Measurements from ENCODE around the gene KCTD16.

Gene KCTD16

DNA sequence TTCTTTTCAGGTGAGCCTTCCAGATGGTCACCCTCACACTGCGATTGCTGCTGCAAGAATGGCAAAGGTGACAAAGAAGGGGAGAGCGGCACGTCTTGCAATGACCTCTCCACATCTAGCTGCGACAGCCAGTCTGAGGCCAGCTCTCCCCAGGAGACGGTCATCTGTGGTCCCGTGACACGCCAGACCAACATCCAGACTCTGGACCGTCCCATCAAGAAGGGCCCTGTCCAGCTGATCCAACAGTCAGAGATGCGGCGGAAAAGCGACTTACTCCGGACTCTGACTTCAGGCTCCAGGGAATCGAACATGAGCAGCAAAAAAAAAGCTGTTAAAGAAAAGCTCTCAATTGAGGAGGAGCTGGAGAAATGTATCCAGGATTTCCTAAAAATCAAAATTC is 303.0 kb downstream of the KCTD16 start (continued):
- no peak for TF ChIP-seq ZNF600 (tag by site-specific recombination; IDR thresholded peaks at IDR 0.05)
- no peak for TF ChIP-seq ZNF426 (tag by site-specific recombination; IDR thresholded peaks at IDR 0.05)
- TF ChIP-seq ATF2 (tag by site-specific recombination; IDR thresholded peaks at IDR 0.05; ENCODE audit: low read depth): no peak

DNA sequence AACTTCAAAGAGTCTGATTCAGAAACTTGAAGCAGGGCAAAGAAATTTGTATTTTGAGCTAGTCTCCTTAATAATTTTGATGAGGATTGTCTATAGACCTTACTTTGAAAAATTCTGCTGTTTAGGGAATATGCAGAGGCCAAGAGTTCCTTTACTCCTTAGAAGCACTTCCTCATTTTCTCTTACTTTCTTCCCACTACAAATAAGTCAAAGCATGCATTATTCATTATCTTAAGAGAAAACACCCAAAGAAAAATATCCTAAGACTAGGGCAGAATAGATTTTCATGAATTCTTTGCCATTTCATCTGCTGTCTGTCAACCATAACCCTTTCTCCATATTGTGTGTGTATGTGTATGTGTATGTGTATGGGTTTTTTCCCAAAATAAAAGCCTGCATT is 307.9 kb downstream of the KCTD16 start:
- CTCF ChIA-PET: interaction anchor here (0.6 kb wide), 1 partner anchor 73 kb away, joined by 5 read pairs; no protein-coding TSS in a partner anchor
- no peaks in the 10 kb centered on the region for H3K9me3 ChIP-seq (ENCODE audit: control insufficient read depth, insufficient read depth, low read depth, low read length)
- H3K4me3 ChIP-seq (ENCODE audit: low read depth, low read length): no peak overlapping the region
- POLR2A ChIA-PET: no interaction called here
- no peaks in the 10 kb centered on the region for H3K4me1 ChIP-seq (ENCODE audit: control insufficient read depth, insufficient read depth, low read length)
- no peak for TF ChIP-seq KLF16 (tag by site-specific recombination; IDR thresholded peaks at IDR 0.05)
- TF ChIP-seq PRDM1 (tag by site-specific recombination; IDR thresholded peaks at IDR 0.05): no peak
- no peak for TF ChIP-seq ZNF155 (tag by site-specific recombination; IDR thresholded peaks at IDR 0.05)
- TF ChIP-seq, protein P1, sequence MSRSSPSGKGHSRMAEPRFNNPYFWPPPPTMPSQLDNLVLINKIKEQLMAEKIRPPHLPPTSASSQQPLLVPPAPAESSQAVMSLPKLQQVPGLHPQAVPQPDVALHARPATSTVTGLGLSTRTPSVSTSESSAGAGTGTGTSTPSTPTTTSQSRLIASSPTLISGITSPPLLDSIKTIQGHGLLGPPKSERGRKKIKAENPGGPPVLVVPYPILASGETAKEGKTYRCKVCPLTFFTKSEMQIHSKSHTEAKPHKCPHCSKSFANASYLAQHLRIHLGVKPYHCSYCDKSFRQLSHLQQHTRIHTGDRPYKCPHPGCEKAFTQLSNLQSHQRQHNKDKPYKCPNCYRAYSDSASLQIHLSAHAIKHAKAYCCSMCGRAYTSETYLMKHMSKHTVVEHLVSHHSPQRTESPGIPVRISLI (tag by site-specific recombination; IDR thresholded peaks at IDR 0.05): no peak
- no peak for TF ChIP-seq KLF7 (tag by site-specific recombination; IDR thresholded peaks at IDR 0.05; ENCODE audit: borderline replicate concordance)
- no peak for TF ChIP-seq ZNF747 (tag by site-specific recombination; IDR thresholded peaks at IDR 0.05)
- TF ChIP-seq ZNF248 (tag by site-specific recombination; IDR thresholded peaks at IDR 0.05): no peak
- no peak for TF ChIP-seq ZNF837 (tag by site-specific recombination; IDR thresholded peaks at IDR 0.05)
- no peak for TF ChIP-seq ZNF830 (tag by site-specific recombination; IDR thresholded peaks at IDR 0.05; ENCODE audit: low read depth)
- TF ChIP-seq ZBTB6 (tag by site-specific recombination; IDR thresholded peaks at IDR 0.05): no peak
- no peak for TF ChIP-seq ZBTB21 (tag by site-specific recombination; IDR thresholded peaks at IDR 0.05)
- TF ChIP-seq ZNF146 (tag by site-specific recombination; IDR thresholded peaks at IDR 0.05): no peak
- TF ChIP-seq ZFHX2 (tag by site-specific recombination; conservative IDR thresholded peaks at IDR 0.05): no peak
- no peak for TF ChIP-seq ZEB2 (tag by site-specific recombination; IDR thresholded peaks at IDR 0.05)
- no peak for TF ChIP-seq ZNF132 (tag by site-specific recombination; IDR thresholded peaks at IDR 0.05; ENCODE audit: borderline replicate concordance)
- no peak overlapping the region for H3K27ac ChIP-seq (ENCODE audit: extremely low read depth, low read depth, low read length)
- H3K36me3 ChIP-seq (ENCODE audit: control insufficient read depth in 2 of 2, insufficient read depth in 1 of 2, low read length in 2 of 2): no peaks in the 10 kb centered on the region

GRCh38 chr5:144481861-144482260 is 311.2 kb downstream of the KCTD16 start:
- H3K9me3 ChIP-seq (ENCODE audit: control insufficient read depth, insufficient read depth, low read depth, low read length): no peaks in the 10 kb centered on the region
- CTCF ChIA-PET: interaction anchor here (1.0 kb wide), 1 partner anchor 14 kb away, joined by 4 read pairs; no protein-coding TSS in a partner anchor
- TF ChIP-seq ZNF132 (tag by site-specific recombination; IDR thresholded peaks at IDR 0.05; ENCODE audit: borderline replicate concordance): no peak
- TF ChIP-seq ZNF155 (tag by site-specific recombination; IDR thresholded peaks at IDR 0.05): no peak
- TF ChIP-seq ZNF366 (tag by site-specific recombination; conservative IDR thresholded peaks at IDR 0.05): no peak
- no peak for TF ChIP-seq ZNF518A (tag by site-specific recombination; conservative IDR thresholded peaks at IDR 0.05; ENCODE audit: low read depth)
- TF ChIP-seq ZBTB1 (tag by site-specific recombination; IDR thresholded peaks at IDR 0.05): no peak
- no peak for TF ChIP-seq KLF17 (tag by site-specific recombination; IDR thresholded peaks at IDR 0.05)
- TF ChIP-seq, protein P1 (tag by site-specific recombination; IDR thresholded peaks at IDR 0.05): no peak

More at GRCh38 chr5:144481861-144482260, 311.2 kb downstream of the KCTD16 start:
- POLR2A ChIA-PET: no interaction called here
- H3K36me3 ChIP-seq (ENCODE audit: control insufficient read depth in 2 of 2, insufficient read depth in 1 of 2, low read length in 2 of 2): no peaks in the 10 kb centered on the region
- no peak overlapping the region for H3K27ac ChIP-seq (ENCODE audit: extremely low read depth, low read depth, low read length)
- H3K4me3 ChIP-seq (ENCODE audit: low read depth, low read length): no peak overlapping the region
- H3K4me1 ChIP-seq (ENCODE audit: control insufficient read depth, insufficient read depth, low read length): no peaks in the 10 kb centered on the region
